ENCODE data around the gene RANBP3. TPM values are rescaled to one million over a fixed set of nuclear protein-coding genes. Genes with fewer than 3 reads are reported as not detected.
"Not testable (repeated sequence)": the region's sequence is repeated elsewhere in the genome, so short reads cannot be mapped to it uniquely, and the experiment has no call there.

Gene RANBP3
- total RNA-seq, 2 donors from 2014 or later, result 77.4 to 81.4 TPM

- no peaks in the 10 kb centered on the region for H3K9me3 ChIP-seq (ENCODE audit: control insufficient read depth, low read length)
- DNase-seq, result no peak
- Mint-ChIP-seq H3K9me3 (no peaks in the 10 kb centered on the region), H3K36me3 (ENCODE audit: low read depth) (peaks cover 3% of the 10 kb centered on the region), H3K27me3 (ENCODE audit: insufficient read depth) (peaks cover 2% of the 10 kb centered on the region), H3K4me1 (peaks cover 3% of the 10 kb centered on the region), H3K4me3 (no peak overlapping the region), H3K27ac (no peak overlapping the region)
- no peaks in the 10 kb centered on the region for H3K36me3 ChIP-seq (ENCODE audit: control insufficient read depth, insufficient read depth, low read length)
- H3K27ac ChIP-seq (ENCODE audit: low read depth, low read length), result no peak overlapping the region
- TF ChIP-seq CTCF (conservative IDR thresholded peaks at IDR 0.05), result no peak
- H3K4me1 ChIP-seq (ENCODE audit: control insufficient read depth, insufficient read depth, low read length), result no peaks in the 10 kb centered on the region
- no peaks in the 10 kb centered on the region for H3K27me3 ChIP-seq (ENCODE audit: control insufficient read depth, insufficient read depth, low read length, poor library complexity, severe bottlenecking)
- no peak overlapping the region for H3K9ac ChIP-seq (ENCODE audit: extremely low read depth, low read length, poor library complexity, severe bottlenecking)
- WGBS, 2 experiments (ENCODE audit: insufficient coverage in 1 of 2, insufficient read length in 1 of 2), result 83 to 90% methylated on average over 2 to 4 of the region's 4 CpGs
- no peak overlapping the region for H3K4me3 ChIP-seq (ENCODE audit: low read length)
Observed at GRCh38 chr19:5891572-5891937, 86.4 kb downstream of the RANBP3 start.

DNA sequence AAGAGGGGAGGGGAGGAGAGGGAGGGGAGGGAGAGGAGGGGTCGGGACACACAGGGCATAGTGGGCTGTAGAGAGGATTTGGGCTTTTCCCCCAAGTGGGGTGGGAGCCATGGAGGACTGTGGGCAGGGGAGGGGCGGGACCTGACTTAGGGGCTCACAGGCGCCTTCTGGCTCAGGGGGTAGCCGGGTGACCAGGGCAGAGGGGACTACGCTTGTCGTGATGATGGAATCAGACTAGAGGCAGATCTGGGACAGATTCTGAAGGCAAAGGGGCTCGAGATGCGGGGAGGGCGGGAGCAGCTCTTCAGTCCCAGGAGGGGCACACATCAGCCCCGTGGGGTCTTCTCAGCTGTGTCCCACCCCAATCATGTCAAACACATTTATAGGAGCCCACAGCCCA, 87.8 kb downstream of the RANBP3 start:
- peaks cover 2% of the 10 kb centered on the region for H3K27me3 Mint-ChIP-seq (ENCODE audit: insufficient read depth)
- Histone ChIP-seq H3K36me3 (ENCODE audit: control insufficient read depth, insufficient read depth, low read length) (no peaks in the 10 kb centered on the region), H3K27me3 (ENCODE audit: control insufficient read depth, insufficient read depth, low read length, poor library complexity, severe bottlenecking) (no peaks in the 10 kb centered on the region), H3K4me1 (ENCODE audit: control insufficient read depth, insufficient read depth, low read length) (no peaks in the 10 kb centered on the region), H3K27ac (ENCODE audit: low read depth, low read length) (no peak overlapping the region), H3K9me3 (ENCODE audit: control insufficient read depth, low read length) (no peaks in the 10 kb centered on the region), H3K9ac (ENCODE audit: extremely low read depth, low read length, poor library complexity, severe bottlenecking) (no peak overlapping the region), H3K4me3 (ENCODE audit: low read length) (no peak overlapping the region)
- no peak for DNase-seq
- peaks cover 3% of the 10 kb centered on the region for H3K4me1 Mint-ChIP-seq
- no peak for TF ChIP-seq CTCF (conservative IDR thresholded peaks at IDR 0.05)
- H3K27ac Mint-ChIP-seq, result no peak overlapping the region
- no peak overlapping the region for H3K4me3 Mint-ChIP-seq
- H3K36me3 Mint-ChIP-seq (ENCODE audit: low read depth), result no peaks in the 10 kb centered on the region
- H3K9me3 Mint-ChIP-seq, result no peaks in the 10 kb centered on the region
- WGBS, 2 experiments (ENCODE audit: insufficient coverage in 1 of 2, insufficient read length in 1 of 2), result 75 to 79% methylated on average over 9 to 10 of the region's 10 CpGs

DNA sequence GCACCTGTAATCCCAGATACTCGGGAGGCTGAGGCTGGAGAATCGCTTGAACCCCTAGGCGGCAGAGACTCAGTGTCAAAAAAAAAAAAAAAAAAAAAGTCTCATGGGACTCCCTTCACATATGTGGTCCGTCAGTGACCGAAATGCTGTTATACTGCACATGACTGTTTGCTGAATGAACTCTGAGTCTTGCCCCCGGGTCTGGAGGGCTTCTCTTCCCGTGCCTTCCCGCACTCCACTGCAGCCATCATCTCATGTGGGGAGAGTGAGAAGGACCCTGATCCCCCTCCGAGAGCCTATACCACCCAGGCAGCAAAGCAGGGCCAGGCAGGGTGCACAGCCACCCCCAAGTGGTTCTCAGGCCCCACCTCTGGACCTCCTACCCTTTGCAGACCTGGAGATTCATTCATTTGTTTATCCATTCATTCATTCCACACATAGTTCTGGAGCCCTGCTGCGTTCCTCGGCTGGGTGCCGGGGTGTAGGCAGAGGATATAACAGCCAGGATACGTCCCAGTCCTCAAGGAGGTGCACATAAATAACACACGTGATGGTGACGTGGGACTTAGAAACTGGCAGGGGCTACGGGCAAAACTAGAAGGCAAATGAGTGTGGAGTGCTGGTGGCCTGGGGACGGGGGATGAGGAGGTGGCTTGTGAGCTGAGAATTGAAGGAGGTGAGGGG, 88.5 kb downstream of the RANBP3 start:
- H3K27me3 Mint-ChIP-seq (ENCODE audit: insufficient read depth), result peaks cover 2% of the 10 kb centered on the region
- no peak for TF ChIP-seq CTCF (conservative IDR thresholded peaks at IDR 0.05)
- no peaks in the 10 kb centered on the region for H3K27me3 ChIP-seq (ENCODE audit: control insufficient read depth, insufficient read depth, low read length, poor library complexity, severe bottlenecking)
- 88 to 92% methylated on average over 14 to 17 of the region's 17 CpGs for WGBS, 2 experiments (ENCODE audit: insufficient coverage in 1 of 2, insufficient read length in 1 of 2)
- no peak overlapping the region for H3K9ac ChIP-seq (ENCODE audit: extremely low read depth, low read length, poor library complexity, severe bottlenecking)
- no peaks in the 10 kb centered on the region for H3K4me1 ChIP-seq (ENCODE audit: control insufficient read depth, insufficient read depth, low read length)
- H3K4me3 ChIP-seq (ENCODE audit: low read length), result no peak overlapping the region
- H3K9me3 ChIP-seq (ENCODE audit: control insufficient read depth, low read length), result no peaks in the 10 kb centered on the region
- no peak overlapping the region for H3K27ac Mint-ChIP-seq
- H3K4me1 Mint-ChIP-seq, result peaks cover 3% of the 10 kb centered on the region
- no peaks in the 10 kb centered on the region for H3K9me3 Mint-ChIP-seq
- H3K4me3 Mint-ChIP-seq, result no peak overlapping the region
- H3K36me3 ChIP-seq (ENCODE audit: control insufficient read depth, insufficient read depth, low read length), result no peaks in the 10 kb centered on the region
- DNase-seq, result no peak
- no peak overlapping the region for H3K27ac ChIP-seq (ENCODE audit: low read depth, low read length)
- H3K36me3 Mint-ChIP-seq (ENCODE audit: low read depth), result no peaks in the 10 kb centered on the region

- not testable (repeated sequence) for H3K36me3 Mint-ChIP-seq (ENCODE audit: low read depth); H3K9ac ChIP-seq (ENCODE audit: extremely low read depth, low read length, poor library complexity, severe bottlenecking); H3K4me1 ChIP-seq (ENCODE audit: control insufficient read depth, insufficient read depth, low read length); H3K36me3 ChIP-seq (ENCODE audit: control insufficient read depth, insufficient read depth, low read length); H3K27me3 Mint-ChIP-seq (ENCODE audit: insufficient read depth); DNase-seq; H3K4me3 ChIP-seq (ENCODE audit: low read length); H3K9me3 Mint-ChIP-seq; H3K4me1 Mint-ChIP-seq; H3K27me3 ChIP-seq (ENCODE audit: control insufficient read depth, insufficient read depth, low read length, poor library complexity, severe bottlenecking); H3K27ac ChIP-seq (ENCODE audit: low read depth, low read length); H3K9me3 ChIP-seq (ENCODE audit: control insufficient read depth, low read length); H3K27ac Mint-ChIP-seq; H3K4me3 Mint-ChIP-seq
- WGBS, 2 experiments (ENCODE audit: insufficient coverage in 1 of 2, insufficient read length in 1 of 2), result 79 to 86% methylated on average over 7 to 11 of the region's 11 CpGs
Observed at GRCh38 chr19:5884065-5884811, 93.7 kb downstream of the RANBP3 start.

- not testable (repeated sequence) for H3K27me3 Mint-ChIP-seq (ENCODE audit: insufficient read depth); DNase-seq; H3K27me3 ChIP-seq (ENCODE audit: control insufficient read depth, insufficient read depth, low read length, poor library complexity, severe bottlenecking); H3K36me3 ChIP-seq (ENCODE audit: control insufficient read depth, insufficient read depth, low read length); H3K4me1 Mint-ChIP-seq; H3K27ac ChIP-seq (ENCODE audit: low read depth, low read length); H3K4me3 Mint-ChIP-seq; H3K4me3 ChIP-seq (ENCODE audit: low read length); H3K9ac ChIP-seq (ENCODE audit: extremely low read depth, low read length, poor library complexity, severe bottlenecking); H3K36me3 Mint-ChIP-seq (ENCODE audit: low read depth); H3K9me3 Mint-ChIP-seq; H3K9me3 ChIP-seq (ENCODE audit: control insufficient read depth, low read length); H3K4me1 ChIP-seq (ENCODE audit: control insufficient read depth, insufficient read depth, low read length); H3K27ac Mint-ChIP-seq
- 91 to 94% methylated on average over 5 to 11 of the region's 13 CpGs for WGBS, 2 experiments (ENCODE audit: insufficient coverage in 1 of 2, insufficient read length in 1 of 2)
Observed at GRCh38 chr19:5883157-5883873, 94.6 kb downstream of the RANBP3 start.

Measured in endodermal cell (in vitro differentiated cells).